HepG2 (cell line): Measurements from ENCODE around the gene CCNDBP1. TPM values are rescaled to one million over a fixed set of nuclear protein-coding genes. Genes with fewer than 3 reads are reported as not detected.
A peak's percentile ranks its signal among the peaks of the same experiment; 100 is the strongest.

Source experiments
- AHDC1 ChIP-seq: sonication (generic); formaldehyde crosslinking; IDR thresholded peaks from 2 replicates; pipeline ENCODE4 v1.5.1; 2020; ENCODE audit warnings: mild to moderate bottlenecking, missing genetic modification reagents, borderline replicate concordance
- HDAC1 ChIP-seq: sonication (generic); formaldehyde crosslinking; IDR thresholded peaks from 2 replicates; pipeline ENCODE4 v1.5.1; 2020; ENCODE audit warnings: mild to moderate bottlenecking, missing genetic modification reagents
- polyA plus RNA-seq, 8 experiments: library from polyadenylated mRNA; depleted of rRNA in 3 of 8; stranded (reverse) in 7 of 8; unstranded in 1 of 8; fragments of >200 nt; fragmentation: Illumina TruSeq in 4 of 8; extraction: Trizol in 4 of 8; gene quantifications; 2 replicates each; pipeline versions ENCODE4 v1.2.1 to v1.2.3, GENCODE V29; 2011 to 2016; ENCODE audit warnings: low read depth in 4 of 8, missing spikeins in 1 of 8, mixed read lengths in 1 of 8; ENCODE audit not compliant: insufficient read depth in 1 of 8
- total RNA-seq, 5 experiments: library from RNA; depleted of rRNA; stranded (reverse); fragments of >200 nt; fragmentation: Illumina TruSeq; extraction: Trizol; gene quantifications; 2 replicates each; pipeline ENCODE4 v1.2.3, GENCODE V29; 2016; ENCODE audit warnings: low read depth in 1 of 5
- TF ChIP-seq, protein P1 (sequence below), 2 experiments: fragments of 450-650 bp in 1 of 2; sonication (generic) in 1 of 2; formaldehyde crosslinking in 1 of 2; IDR thresholded peaks; 2 replicates each; pipeline versions ENCODE4 v1.6.1 to v1.8.0; 2016 to 2022; ENCODE audit warnings: antibody characterized with exemption in 1 of 2, mild to moderate bottlenecking in 1 of 2, missing genetic modification reagents in 1 of 2
- TF ChIP-seq, protein P2 (sequence below), 2 experiments: sonication (generic) in 1 of 2; formaldehyde crosslinking in 1 of 2; IDR thresholded peaks; 2 replicates each; pipeline versions ENCODE4 v1.4.0 to v1.6.1; 2016 to 2020; ENCODE audit warnings: borderline replicate concordance in 1 of 2, low read depth in 1 of 2, mild to moderate bottlenecking in 1 of 2, missing genetic modification reagents in 1 of 2

CCNDBP1 gene
- total and polyA plus RNA-seq, 2 of the 13 experiments (the other 11 are each of a cell fraction or from before 2014, with no cell fraction given): 24.8 to 42.3 TPM

DNA sequence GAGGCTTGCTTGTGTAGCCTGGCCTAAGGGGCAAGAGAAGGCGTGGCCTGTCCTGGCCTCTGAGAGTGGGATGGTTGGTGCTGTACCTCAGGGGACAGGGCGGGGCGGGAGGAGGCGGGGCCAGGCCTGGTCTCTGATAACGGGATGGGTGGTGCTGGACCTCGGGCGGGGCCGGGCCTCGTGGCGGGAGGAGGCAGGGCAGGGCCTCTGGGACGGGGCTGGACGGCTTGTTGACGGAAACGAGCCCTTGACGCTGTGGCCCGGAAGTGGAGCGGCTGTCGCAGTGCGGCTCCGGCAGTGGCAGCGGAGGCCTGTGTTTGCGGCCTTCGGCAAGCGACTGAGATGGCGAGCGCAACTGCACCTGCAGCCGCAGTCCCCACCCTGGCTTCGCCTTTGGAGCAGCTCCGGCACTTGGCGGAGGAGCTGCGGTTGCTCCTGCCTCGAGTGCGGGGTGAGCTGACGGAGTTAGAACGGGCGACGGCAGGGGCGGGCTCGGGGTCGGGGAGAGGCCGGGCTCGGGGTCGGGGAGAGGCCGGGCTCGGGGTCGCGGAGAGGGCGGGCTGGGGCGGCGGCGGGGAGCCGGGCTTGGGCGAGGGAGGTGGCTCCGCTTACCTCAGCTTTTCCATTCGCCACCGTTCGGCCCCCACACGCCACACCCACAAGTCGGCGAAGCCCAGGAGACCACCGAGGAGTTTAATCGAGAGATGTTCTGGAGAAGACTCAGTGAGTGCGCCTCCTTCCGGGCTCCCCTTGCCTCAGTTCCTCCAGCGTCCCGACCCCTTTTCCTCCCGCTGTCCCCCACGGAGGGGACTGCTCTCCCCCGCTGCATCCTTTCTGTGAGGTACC is at the start of gene CCNDBP1 (continued):
- TF ChIP-seq, protein P1, sequence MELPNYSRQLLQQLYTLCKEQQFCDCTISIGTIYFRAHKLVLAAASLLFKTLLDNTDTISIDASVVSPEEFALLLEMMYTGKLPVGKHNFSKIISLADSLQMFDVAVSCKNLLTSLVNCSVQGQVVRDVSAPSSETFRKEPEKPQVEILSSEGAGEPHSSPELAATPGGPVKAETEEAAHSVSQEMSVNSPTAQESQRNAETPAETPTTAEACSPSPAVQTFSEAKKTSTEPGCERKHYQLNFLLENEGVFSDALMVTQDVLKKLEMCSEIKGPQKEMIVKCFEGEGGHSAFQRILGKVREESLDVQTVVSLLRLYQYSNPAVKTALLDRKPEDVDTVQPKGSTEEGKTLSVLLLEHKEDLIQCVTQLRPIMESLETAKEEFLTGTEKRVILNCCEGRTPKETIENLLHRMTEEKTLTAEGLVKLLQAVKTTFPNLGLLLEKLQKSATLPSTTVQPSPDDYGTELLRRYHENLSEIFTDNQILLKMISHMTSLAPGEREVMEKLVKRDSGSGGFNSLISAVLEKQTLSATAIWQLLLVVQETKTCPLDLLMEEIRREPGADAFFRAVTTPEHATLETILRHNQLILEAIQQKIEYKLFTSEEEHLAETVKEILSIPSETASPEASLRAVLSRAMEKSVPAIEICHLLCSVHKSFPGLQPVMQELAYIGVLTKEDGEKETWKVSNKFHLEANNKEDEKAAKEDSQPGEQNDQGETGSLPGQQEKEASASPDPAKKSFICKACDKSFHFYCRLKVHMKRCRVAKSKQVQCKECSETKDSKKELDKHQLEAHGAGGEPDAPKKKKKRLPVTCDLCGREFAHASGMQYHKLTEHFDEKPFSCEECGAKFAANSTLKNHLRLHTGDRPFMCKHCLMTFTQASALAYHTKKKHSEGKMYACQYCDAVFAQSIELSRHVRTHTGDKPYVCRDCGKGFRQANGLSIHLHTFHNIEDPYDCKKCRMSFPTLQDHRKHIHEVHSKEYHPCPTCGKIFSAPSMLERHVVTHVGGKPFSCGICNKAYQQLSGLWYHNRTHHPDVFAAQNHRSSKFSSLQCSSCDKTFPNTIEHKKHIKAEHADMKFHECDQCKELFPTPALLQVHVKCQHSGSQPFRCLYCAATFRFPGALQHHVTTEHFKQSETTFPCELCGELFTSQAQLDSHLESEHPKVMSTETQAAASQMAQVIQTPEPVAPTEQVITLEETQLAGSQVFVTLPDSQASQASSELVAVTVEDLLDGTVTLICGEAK (IDR thresholded peaks at IDR 0.05): no peak
- TF ChIP-seq, protein P1 (CRISPR knock-in tag; IDR thresholded peaks at IDR 0.05): peak; percentile 82; the same call in 1 of the 2 replicates
- no peak for TF ChIP-seq AHDC1 (CRISPR knock-in tag)
- TF ChIP-seq, protein P2, sequence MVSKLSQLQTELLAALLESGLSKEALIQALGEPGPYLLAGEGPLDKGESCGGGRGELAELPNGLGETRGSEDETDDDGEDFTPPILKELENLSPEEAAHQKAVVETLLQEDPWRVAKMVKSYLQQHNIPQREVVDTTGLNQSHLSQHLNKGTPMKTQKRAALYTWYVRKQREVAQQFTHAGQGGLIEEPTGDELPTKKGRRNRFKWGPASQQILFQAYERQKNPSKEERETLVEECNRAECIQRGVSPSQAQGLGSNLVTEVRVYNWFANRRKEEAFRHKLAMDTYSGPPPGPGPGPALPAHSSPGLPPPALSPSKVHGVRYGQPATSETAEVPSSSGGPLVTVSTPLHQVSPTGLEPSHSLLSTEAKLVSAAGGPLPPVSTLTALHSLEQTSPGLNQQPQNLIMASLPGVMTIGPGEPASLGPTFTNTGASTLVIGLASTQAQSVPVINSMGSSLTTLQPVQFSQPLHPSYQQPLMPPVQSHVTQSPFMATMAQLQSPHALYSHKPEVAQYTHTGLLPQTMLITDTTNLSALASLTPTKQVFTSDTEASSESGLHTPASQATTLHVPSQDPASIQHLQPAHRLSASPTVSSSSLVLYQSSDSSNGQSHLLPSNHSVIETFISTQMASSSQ (IDR thresholded peaks at IDR 0.05; ENCODE audit: low read depth): no peak; the same call in 1 of the 2 replicates
- TF ChIP-seq, protein P2 (CRISPR knock-in tag; IDR thresholded peaks at IDR 0.05; ENCODE audit: borderline replicate concordance): peak; percentile 48; the same call in 1 of the 2 replicates
- peak; percentile 90 for TF ChIP-seq HDAC1 (CRISPR knock-in tag)
